Measurements from ENCODE around the gene SLC35F1. TPM values are rescaled to one million over a fixed set of nuclear protein-coding genes. Genes with fewer than 3 reads are reported as not detected.
A peak's percentile ranks its signal among the peaks of the same experiment; 100 is the strongest.

Gene SLC35F1
- total and polyA plus RNA-seq, 7 donors, result 0.04 to 0.32 (median 0.14) TPM; not detected in 1

GRCh38 chr6:118294906-118295305 is 387.8 kb downstream of the SLC35F1 start:
- no peaks in the 10 kb centered on the region for H3K36me3 ChIP-seq (ENCODE audit: insufficient read depth in 1 of 2, low read depth in 1 of 2)
- TF ChIP-seq, protein P1, sequence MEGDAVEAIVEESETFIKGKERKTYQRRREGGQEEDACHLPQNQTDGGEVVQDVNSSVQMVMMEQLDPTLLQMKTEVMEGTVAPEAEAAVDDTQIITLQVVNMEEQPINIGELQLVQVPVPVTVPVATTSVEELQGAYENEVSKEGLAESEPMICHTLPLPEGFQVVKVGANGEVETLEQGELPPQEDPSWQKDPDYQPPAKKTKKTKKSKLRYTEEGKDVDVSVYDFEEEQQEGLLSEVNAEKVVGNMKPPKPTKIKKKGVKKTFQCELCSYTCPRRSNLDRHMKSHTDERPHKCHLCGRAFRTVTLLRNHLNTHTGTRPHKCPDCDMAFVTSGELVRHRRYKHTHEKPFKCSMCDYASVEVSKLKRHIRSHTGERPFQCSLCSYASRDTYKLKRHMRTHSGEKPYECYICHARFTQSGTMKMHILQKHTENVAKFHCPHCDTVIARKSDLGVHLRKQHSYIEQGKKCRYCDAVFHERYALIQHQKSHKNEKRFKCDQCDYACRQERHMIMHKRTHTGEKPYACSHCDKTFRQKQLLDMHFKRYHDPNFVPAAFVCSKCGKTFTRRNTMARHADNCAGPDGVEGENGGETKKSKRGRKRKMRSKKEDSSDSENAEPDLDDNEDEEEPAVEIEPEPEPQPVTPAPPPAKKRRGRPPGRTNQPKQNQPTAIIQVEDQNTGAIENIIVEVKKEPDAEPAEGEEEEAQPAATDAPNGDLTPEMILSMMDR (IDR thresholded peaks at IDR 0.05), result no peak
- peak overlapping the region; percentile 91 for H3K27ac ChIP-seq
- ATAC-seq (peak in 3 of 4 donors; percentile 55 to 74 (median 59)), DNase-seq (no peak)
- intact Hi-C loops (cut with DNase I), result loop anchor here in 1 of 2 donors (5.0 kb wide), 2 partner anchors 37 to 77 kb away; no protein-coding TSS in a partner anchor
- H3K4me3 ChIP-seq, result no peak overlapping the region
- H3K27me3 ChIP-seq (ENCODE audit: insufficient read depth in 3 of 3, low read length in 2 of 3), result no peaks in the 10 kb centered on the region
- peaks cover 24% of the 10 kb centered on the region for H3K4me1 ChIP-seq
- 24 to 39% (median 38%) methylated on average over 1 of the region's 1 CpG for WGBS, 3 donors
- no peaks in the 10 kb centered on the region for H3K9me3 ChIP-seq

GRCh38 chr6:118295336-118295735 is 388.3 kb downstream of the SLC35F1 start:
- DNase-seq (no peak), ATAC-seq (peak; percentile 83 to 93 (median 90))
- Histone ChIP-seq H3K27me3 (ENCODE audit: insufficient read depth in 3 of 3, low read length in 2 of 3) (no peaks in the 10 kb centered on the region), H3K4me3 (no peak overlapping the region), H3K27ac (peak overlapping the region; percentile 91), H3K36me3 (ENCODE audit: insufficient read depth in 1 of 2, low read depth in 1 of 2) (no peaks in the 10 kb centered on the region), H3K4me1 (peaks cover 24% of the 10 kb centered on the region), H3K9me3 (no peaks in the 10 kb centered on the region)
- intact Hi-C loops (cut with DNase I), result loop anchor here in 1 of 2 donors (5.0 kb wide), 2 partner anchors 37 to 77 kb away; no protein-coding TSS in a partner anchor
- TF ChIP-seq, protein P1 (IDR thresholded peaks at IDR 0.05), result no peak

DNA sequence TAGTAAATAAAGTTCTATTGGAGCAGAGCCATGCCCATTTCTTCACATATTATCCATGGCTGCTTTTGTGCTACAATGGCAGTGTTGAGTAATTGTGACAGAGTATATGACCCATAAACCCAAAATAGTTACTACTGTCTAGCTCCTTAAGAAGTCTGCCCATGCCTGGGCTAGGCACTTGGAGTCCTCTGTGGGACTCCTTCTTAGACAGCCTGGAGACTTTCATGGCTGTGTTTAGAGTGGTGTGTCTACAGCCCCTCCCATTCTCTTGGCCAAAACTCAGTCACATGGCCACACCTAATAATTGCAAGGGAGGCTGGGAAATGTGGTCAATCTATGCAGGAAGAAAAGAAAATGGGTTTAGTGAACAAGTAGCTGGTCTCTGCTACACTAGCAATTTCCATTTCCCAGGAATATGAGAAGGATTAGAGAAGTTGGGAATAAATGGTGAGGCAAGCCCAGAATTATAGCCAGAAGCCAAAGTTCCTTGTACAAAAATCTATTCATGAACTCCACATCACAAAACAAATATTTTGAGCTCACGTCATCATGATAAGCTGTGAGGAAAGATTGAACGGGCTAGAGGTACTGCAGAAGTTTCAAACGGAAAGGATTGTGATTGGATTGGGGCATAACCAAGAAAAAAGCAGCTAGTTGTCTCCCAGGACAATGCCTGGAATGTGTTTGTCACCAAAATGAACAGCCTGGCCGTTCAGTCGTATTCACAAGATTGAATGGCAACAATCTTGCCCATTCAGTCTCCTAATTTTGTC is 389.3 kb downstream of the SLC35F1 start:
- H3K4me3 ChIP-seq, result no peak overlapping the region
- peak overlapping the region; percentile 91 for H3K27ac ChIP-seq
- peak in 1 of 2 donors; percentile 49 for DNase-seq
- no peaks in the 10 kb centered on the region for H3K27me3 ChIP-seq (ENCODE audit: insufficient read depth in 3 of 3, low read length in 2 of 3)
- TF ChIP-seq, protein P1 (IDR thresholded peaks at IDR 0.05), result no peak
- H3K4me1 ChIP-seq, result peaks cover 24% of the 10 kb centered on the region
- no peaks in the 10 kb centered on the region for H3K9me3 ChIP-seq
- intact Hi-C loops (cut with DNase I), result loop anchor here in 1 of 2 donors (5.0 kb wide), 2 partner anchors 36 to 76 kb away; no protein-coding TSS in a partner anchor
- H3K36me3 ChIP-seq (ENCODE audit: insufficient read depth in 1 of 2, low read depth in 1 of 2), result no peaks in the 10 kb centered on the region
- 57 to 59% (median 58%) methylated on average over 5 of the region's 5 CpGs for WGBS, 3 donors
- ATAC-seq, result peak; percentile 66 to 90 (median 90)

DNA sequence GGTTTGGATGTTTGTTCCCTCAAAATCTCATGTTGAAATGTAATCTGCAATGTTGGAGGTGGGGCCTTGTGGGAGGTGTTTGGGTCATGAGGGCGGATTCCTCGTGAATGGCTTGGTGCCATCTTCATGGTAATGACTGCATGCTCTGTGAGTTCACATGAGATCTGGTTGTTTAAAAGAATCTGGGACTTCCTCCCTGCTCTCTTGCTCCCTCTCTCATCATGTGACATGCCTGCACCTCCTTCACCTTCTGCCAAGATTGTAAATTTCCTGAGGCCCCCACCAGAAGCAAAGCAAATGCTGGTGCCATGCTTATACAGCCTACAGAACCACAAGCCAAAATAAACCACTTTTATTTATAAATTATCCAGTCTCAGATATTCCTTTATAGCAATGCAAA is 390.8 kb downstream of the SLC35F1 start:
- H3K4me3 ChIP-seq, result no peak overlapping the region
- 57 to 73% (median 59%) methylated on average over 2 of the region's 2 CpGs for WGBS, 3 donors
- DNase-seq (no peak), ATAC-seq (no peak)
- H3K36me3 ChIP-seq (ENCODE audit: insufficient read depth in 1 of 2, low read depth in 1 of 2), result no peaks in the 10 kb centered on the region
- no peak overlapping the region for H3K27ac ChIP-seq
- TF ChIP-seq, protein P1 (IDR thresholded peaks at IDR 0.05), result no peak
- no peaks in the 10 kb centered on the region for H3K27me3 ChIP-seq (ENCODE audit: insufficient read depth in 3 of 3, low read length in 2 of 3)
- H3K9me3 ChIP-seq, result no peaks in the 10 kb centered on the region
- intact Hi-C loops (cut with DNase I), result loop anchor here in 1 of 2 donors (5.0 kb wide), 2 partner anchors 34 to 74 kb away; no protein-coding TSS in a partner anchor
- H3K4me1 ChIP-seq, result peaks cover 24% of the 10 kb centered on the region
